Cardiac muscle cell (in vitro differentiated cells and primary cell): ENCODE data around the gene XRN1. TPM values are rescaled to one million over a fixed set of nuclear protein-coding genes. Genes with fewer than 3 reads are reported as not detected.

ENCODE experiments used
- DNase-seq, 2 donors: peaks; one replicate each; pipeline versions ENCODE4 v3.0.0 to v3.0.0-alpha.2; 2010 to 2017; ENCODE audit warnings: low read depth in 1 of 2, low spot score in 1 of 2
- H3K27ac ChIP-seq: fragments of 200-600 bp; sonication (generic); 2 replicates; pipeline ENCODE4 v1.5.1; 2016
- H3K27me3 ChIP-seq: fragments of 200-600 bp; sonication (generic); 2 replicates; pipeline ENCODE4 v1.6.0; 2016; ENCODE audit warnings: control low read depth
- H3K36me3 ChIP-seq: fragments of 200-600 bp; sonication (generic); 2 replicates; pipeline ENCODE4 v1.5.1; 2016; ENCODE audit warnings: control low read depth
- H3K4me1 ChIP-seq: fragments of 200-600 bp; sonication (generic); 2 replicates; pipeline ENCODE4 v1.8.1; 2017; ENCODE audit warnings: low read depth, mild to moderate bottlenecking, mixed run types
- H3K4me3 ChIP-seq: fragments of 200-600 bp; sonication (generic); 2 replicates; pipeline ENCODE4 v1.5.1; 2016; ENCODE audit warnings: mild to moderate bottlenecking
- H3K9me3 ChIP-seq: fragments of 200-600 bp; sonication (generic); 2 replicates; pipeline ENCODE4 v1.5.1; 2017; ENCODE audit warnings: low read depth, mild to moderate bottlenecking, control low read depth
- CTCF ChIP-seq: IDR thresholded peaks from 2 replicates; pipeline ENCODE4 v1.5.1; 2012; ENCODE audit warnings: low read depth, mild to moderate bottlenecking, low read length
- polyA plus RNA-seq: library from polyadenylated mRNA; unstranded; fragments of >200 nt; fragmentation: Nextera tagmentation; extraction: Ambion mirVana; gene quantifications from 2 replicates; pipeline ENCODE4 v1.2.1, GENCODE V29; 2016
- total RNA-seq: library from RNA; depleted of rRNA; stranded (reverse); fragments of >200 nt; gene quantifications from 2 replicates; pipeline ENCODE4 v1.2.3, GENCODE V29; 2016

XRN1 gene
- total and polyA plus RNA-seq, 2 experiments from 2014 or later, result 8.0 to 32.8 TPM

DNA sequence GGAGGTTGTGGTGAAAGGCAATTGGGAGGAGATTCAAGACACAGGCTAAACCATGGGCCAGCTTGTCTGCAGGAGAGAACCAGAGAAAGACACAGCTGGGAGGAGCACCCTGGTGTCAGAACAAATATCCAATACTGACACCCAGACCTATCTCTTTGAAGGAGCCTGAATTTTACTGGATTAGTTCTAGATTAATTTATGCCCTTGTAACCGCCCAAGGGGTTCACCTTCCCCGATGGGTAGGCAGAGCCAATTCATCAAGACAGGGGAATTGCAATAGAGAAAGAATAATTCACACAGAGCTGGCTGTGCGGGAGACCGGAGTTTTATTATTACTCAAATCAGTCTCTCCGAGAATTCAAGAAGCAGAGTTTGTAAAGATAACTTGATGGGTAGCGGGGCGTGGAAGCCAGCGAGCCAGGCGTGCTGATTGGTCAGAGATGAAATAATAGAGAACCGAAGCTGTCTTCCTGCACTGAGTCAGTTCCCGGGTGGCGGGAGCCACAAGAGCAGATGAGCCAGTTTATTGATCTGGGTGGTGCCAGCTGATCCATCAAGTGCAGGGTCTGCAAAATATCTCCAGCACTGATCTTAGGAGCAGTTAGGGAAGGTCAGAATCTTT lies 191.0 kb downstream of the XRN1 start:
- no peak for DNase-seq
- no peak overlapping the region for H3K4me3 ChIP-seq
- no peaks in the 10 kb centered on the region for H3K4me1 ChIP-seq
- H3K27me3 ChIP-seq, result no peaks in the 10 kb centered on the region
- TF ChIP-seq CTCF, result no peak
- H3K9me3 ChIP-seq, result no peaks in the 10 kb centered on the region
- H3K36me3 ChIP-seq, result no peaks in the 10 kb centered on the region
- no peak overlapping the region for H3K27ac ChIP-seq

Other genes with a start within 250 kb of the XRN1 start
- 11.6 and 23.2 TPM in 2 replicates for gene GK5, start 222.5 kb downstream of the XRN1 start, total RNA-seq
- 7.4 and 13.4 TPM in 2 replicates for gene GK5, start 222.5 kb downstream of the XRN1 start, polyA plus RNA-seq
- gene ATR, start 130.7 kb upstream of the XRN1 start, total RNA-seq, result 11.2 and 15.7 TPM in 2 replicates
- gene ATR, start 130.7 kb upstream of the XRN1 start, polyA plus RNA-seq, result 5.0 and 10.6 TPM in 2 replicates
- gene PLS1, start 148.4 kb upstream of the XRN1 start, total RNA-seq, result 2.7 and 5.0 TPM in 2 replicates
- gene PLS1, start 148.4 kb upstream of the XRN1 start, polyA plus RNA-seq, result 3.4 and 7.4 TPM in 2 replicates